ENCODE data around the gene TSGA10IP. TPM values are rescaled to one million over a fixed set of nuclear protein-coding genes. Genes with fewer than 3 reads are reported as not detected.

TSGA10IP gene
- total RNA-seq (2014; rRNA removed; shearing (Covaris generic)): 0.13 TPM in 1 of 2 replicates, not detected in the other
- polyA plus RNA-seq (2016; fragmentation: Nextera tagmentation; extraction: Ambion mirVana): not detected in 2 replicates

DNA sequence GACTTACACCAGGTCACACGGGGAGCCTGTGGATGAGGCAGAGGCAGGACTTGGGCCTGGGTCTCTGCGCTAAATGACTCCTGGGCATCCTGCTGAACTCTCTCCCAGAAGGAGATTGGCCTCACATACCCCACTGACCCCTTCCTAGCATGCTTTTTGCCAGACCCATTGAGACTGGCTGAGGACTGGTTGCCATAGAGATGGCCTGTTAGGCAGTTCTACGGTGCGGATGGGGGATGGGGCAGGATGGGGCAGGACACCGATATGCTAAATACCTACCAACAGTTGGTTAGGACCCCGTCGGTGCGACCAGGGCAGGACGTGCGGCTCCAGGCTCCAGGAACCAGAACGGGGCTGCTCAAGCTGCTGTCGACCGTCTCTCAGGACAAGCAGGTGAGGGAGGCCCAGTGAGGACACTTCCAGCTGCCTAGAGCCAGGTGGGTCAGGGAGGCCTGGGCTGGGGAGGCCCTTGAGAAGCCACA is at the start of gene TSGA10IP:
TSGA10IP (plus strand) TSS at position 51 of the 482 bp plus-strand sequence; CDS start at position 247, 196 bp downstream.
- H2AFZ ChIP-seq: no peak within 1 kb of the TSS
- DNase-seq: no peak
- H3K27me3 ChIP-seq (replicated peaks; ENCODE audit: insufficient read depth): no peaks in the 10 kb centered on the region
- in situ Hi-C loops (cut with MboI): no loop called here
- H3K4me2 ChIP-seq (ENCODE audit: unreplicated experiment): no peak within 1 kb of the TSS
- no peaks in the 10 kb centered on the region for H3K9me2 ChIP-seq (ENCODE audit: insufficient read depth)
- H3K4me1 ChIP-seq (ENCODE audit: insufficient read depth): peaks cover 18% of the 10 kb centered on the region
- no peak within 1 kb of the TSS for H3K4me3 ChIP-seq
- no peaks in the 10 kb centered on the region for H3K79me2 ChIP-seq (ENCODE audit: insufficient read depth)
- 67% methylated on average over 13 of the region's 13 CpGs for WGBS, 2 experiments (ENCODE audit: low coverage in 1 of 2, low lambda C conversion rate in 2 of 2, missing lambda C conversion rate in 2 of 2)
- no peaks in the 10 kb centered on the region for H3K36me3 ChIP-seq (ENCODE audit: low read depth)
- no peaks in the 10 kb centered on the region for H4K20me1 ChIP-seq (ENCODE audit: insufficient read depth)
- no peak within 1 kb of the TSS for H3K9ac ChIP-seq
- TF ChIP-seq EZH2 (IDR thresholded peaks at IDR 0.05; ENCODE audit: insufficient read depth, poor library complexity, severe bottlenecking) (no peak), EZH2phosphoT487 (IDR thresholded peaks at IDR 0.05; ENCODE audit: insufficient read depth, low read depth) (no peak)
- H3K9me3 ChIP-seq (ENCODE audit: low read depth): no peaks in the 10 kb centered on the region
- H3K27ac ChIP-seq: no peak within 1 kb of the TSS
- H3F3A ChIP-seq (ENCODE audit: insufficient read depth): peaks cover 18% of the 10 kb centered on the region

DNA sequence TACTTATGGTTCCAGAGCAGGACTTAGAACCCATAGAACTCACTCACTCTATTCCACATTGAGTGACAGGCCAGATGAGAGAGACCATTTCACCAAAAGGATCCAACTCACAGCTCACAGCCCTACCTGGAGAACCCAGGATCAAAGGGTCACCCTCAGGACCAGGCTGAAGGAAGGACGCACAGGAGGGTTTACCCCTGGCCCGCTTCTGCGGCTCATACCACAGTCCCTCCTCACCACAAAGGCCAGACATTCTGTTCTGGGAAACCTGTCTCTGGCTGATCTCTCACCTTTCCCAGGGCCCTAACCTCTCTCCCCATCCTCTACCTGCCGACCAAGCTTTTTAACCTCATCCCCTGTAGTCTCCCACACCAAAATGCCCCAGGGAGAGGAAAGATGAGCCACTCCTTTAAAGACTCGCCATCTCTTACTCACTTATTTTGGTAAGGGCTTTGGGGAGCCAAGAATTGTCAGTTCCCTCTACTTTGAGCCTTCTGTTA is 49.7 kb upstream of the TSGA10IP start:
- Histone ChIP-seq H4K20me1 (ENCODE audit: insufficient read depth) (peaks cover 7% of the 10 kb centered on the region), H2AFZ (no peak overlapping the region), H3K36me3 (ENCODE audit: low read depth) (peaks cover 43% of the 10 kb centered on the region; the same call in 1 of the 2 replicates), H3K9me3 (ENCODE audit: low read depth) (no peaks in the 10 kb centered on the region), H3K4me2 (ENCODE audit: unreplicated experiment) (peak overlapping the region; percentile 100), H3F3A (ENCODE audit: insufficient read depth) (peaks cover 67% of the 10 kb centered on the region), H3K79me2 (ENCODE audit: insufficient read depth) (peaks cover 87% of the 10 kb centered on the region), H3K4me3 (peak overlapping the region; percentile 95), H3K9ac (peak overlapping the region; percentile 99), H3K9me2 (ENCODE audit: insufficient read depth) (no peaks in the 10 kb centered on the region), H3K27ac (peak overlapping the region; percentile 99), H3K27me3 (replicated peaks; ENCODE audit: insufficient read depth) (no peaks in the 10 kb centered on the region), H3K4me1 (ENCODE audit: insufficient read depth) (peaks cover 55% of the 10 kb centered on the region)
- TF ChIP-seq EZH2phosphoT487 (IDR thresholded peaks at IDR 0.05; ENCODE audit: insufficient read depth, low read depth) (no peak), EZH2 (IDR thresholded peaks at IDR 0.05; ENCODE audit: insufficient read depth, poor library complexity, severe bottlenecking) (no peak)
- peak; percentile 50 for DNase-seq
- in situ Hi-C loops (cut with MboI): no loop called here
- WGBS, 2 experiments (ENCODE audit: low coverage in 1 of 2, low lambda C conversion rate in 2 of 2, missing lambda C conversion rate in 2 of 2): 88 to 90% methylated on average over 5 of the region's 5 CpGs

DNA sequence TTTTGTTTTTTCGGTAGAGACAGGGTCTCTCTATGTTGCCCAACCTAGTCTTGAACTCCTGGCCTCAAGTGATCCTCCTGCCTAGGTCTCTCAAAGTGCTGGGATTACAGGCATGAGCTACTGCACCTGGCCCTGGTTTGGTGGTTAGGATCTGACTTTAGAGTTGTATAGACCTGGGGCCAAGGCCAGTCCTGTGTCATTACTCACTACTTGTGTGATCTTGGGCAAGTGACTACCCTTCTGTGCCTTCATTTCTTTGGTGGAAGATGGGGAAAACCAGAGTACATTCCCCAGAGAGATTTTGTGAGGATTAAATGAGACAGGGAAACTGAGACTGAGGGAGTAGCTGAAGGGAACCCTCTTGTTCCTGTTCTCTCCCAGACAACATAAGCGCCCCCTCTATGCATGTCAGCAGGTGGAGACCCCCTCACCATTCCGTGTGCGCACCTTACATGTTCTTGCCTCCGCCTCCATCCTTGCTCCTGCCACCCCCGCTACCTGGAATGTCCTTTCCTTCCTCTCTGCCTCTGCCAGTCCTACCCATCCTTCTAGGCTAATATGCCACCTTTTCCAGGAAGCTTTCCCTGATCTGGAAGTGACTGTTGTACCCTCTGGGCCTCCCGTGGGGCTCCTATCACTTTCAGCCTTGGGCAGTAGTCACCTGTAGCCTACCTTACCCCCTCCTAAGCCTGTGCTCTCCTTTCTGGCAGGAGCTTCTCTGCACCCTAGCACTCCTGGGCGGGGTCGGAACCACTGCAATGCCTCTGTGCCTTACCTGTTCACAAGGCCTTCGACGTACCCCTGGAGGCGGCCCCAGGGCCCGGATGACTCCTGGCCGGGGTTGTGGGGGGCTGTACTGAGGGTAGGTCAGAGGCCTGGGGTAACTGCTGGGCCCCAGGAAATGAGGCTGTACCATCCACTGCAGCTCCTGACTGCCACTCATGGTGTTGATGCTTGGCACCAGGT is 49.0 kb upstream of the TSGA10IP start:
- Histone ChIP-seq H3F3A (ENCODE audit: insufficient read depth) (peaks cover 74% of the 10 kb centered on the region), H3K79me2 (ENCODE audit: insufficient read depth) (peaks cover 92% of the 10 kb centered on the region), H3K9ac (peak overlapping the region; percentile 99), H3K4me3 (peak overlapping the region; percentile 95), H3K27ac (peak overlapping the region; percentile 99), H4K20me1 (ENCODE audit: insufficient read depth) (peaks cover 7% of the 10 kb centered on the region), H3K36me3 (ENCODE audit: low read depth) (peaks cover 43% of the 10 kb centered on the region; the same call in 1 of the 2 replicates), H3K4me1 (ENCODE audit: insufficient read depth) (peaks cover 56% of the 10 kb centered on the region), H3K9me3 (ENCODE audit: low read depth) (no peaks in the 10 kb centered on the region), H2AFZ (no peak overlapping the region), H3K4me2 (ENCODE audit: unreplicated experiment) (peak overlapping the region; percentile 100), H3K9me2 (ENCODE audit: insufficient read depth) (no peaks in the 10 kb centered on the region), H3K27me3 (replicated peaks; ENCODE audit: insufficient read depth) (no peaks in the 10 kb centered on the region)
- peak; percentile 60 for DNase-seq
- WGBS, 2 experiments (ENCODE audit: low coverage in 1 of 2, low lambda C conversion rate in 2 of 2, missing lambda C conversion rate in 2 of 2): 87 to 95% methylated on average over 14 of the region's 14 CpGs
- no peak for TF ChIP-seq EZH2phosphoT487 (IDR thresholded peaks at IDR 0.05; ENCODE audit: insufficient read depth, low read depth)
- TF ChIP-seq EZH2 (IDR thresholded peaks at IDR 0.05; ENCODE audit: insufficient read depth, poor library complexity, severe bottlenecking): no peak
- in situ Hi-C loops (cut with MboI): no loop called here

GRCh38 chr11:65897020-65897471 is 48.2 kb upstream of the TSGA10IP start:
- Histone ChIP-seq H3K9me2 (ENCODE audit: insufficient read depth) (no peaks in the 10 kb centered on the region), H3K4me1 (ENCODE audit: insufficient read depth) (peaks cover 62% of the 10 kb centered on the region), H3K79me2 (ENCODE audit: insufficient read depth) (peaks cover 92% of the 10 kb centered on the region), H3K9me3 (ENCODE audit: low read depth) (no peaks in the 10 kb centered on the region), H3K9ac (peak overlapping the region; percentile 99), H3K27ac (peak overlapping the region; percentile 99), H3F3A (ENCODE audit: insufficient read depth) (peaks cover 77% of the 10 kb centered on the region), H2AFZ (no peak overlapping the region), H3K4me3 (peak overlapping the region; percentile 95), H3K4me2 (ENCODE audit: unreplicated experiment) (peak overlapping the region; percentile 100), H3K27me3 (replicated peaks; ENCODE audit: insufficient read depth) (no peaks in the 10 kb centered on the region), H4K20me1 (ENCODE audit: insufficient read depth) (peaks cover 7% of the 10 kb centered on the region), H3K36me3 (ENCODE audit: low read depth) (peaks cover 41% of the 10 kb centered on the region; the same call in 1 of the 2 replicates)
- no peak for TF ChIP-seq EZH2 (IDR thresholded peaks at IDR 0.05; ENCODE audit: insufficient read depth, poor library complexity, severe bottlenecking)
- no peak for TF ChIP-seq EZH2phosphoT487 (IDR thresholded peaks at IDR 0.05; ENCODE audit: insufficient read depth, low read depth)
- in situ Hi-C loops (cut with MboI): no loop called here
- 46 to 61% methylated on average over 4 of the region's 4 CpGs for WGBS, 2 experiments (ENCODE audit: low coverage in 1 of 2, low lambda C conversion rate in 2 of 2, missing lambda C conversion rate in 2 of 2)
- peak; percentile 68 for DNase-seq

Data from GM23248 (cell line).